Measurements from ENCODE around the gene HPS3.
"Not testable (repeated sequence)": the region's sequence is repeated elsewhere in the genome, so short reads cannot be mapped to it uniquely, and the experiment has no call there.

Gene HPS3, protein sequence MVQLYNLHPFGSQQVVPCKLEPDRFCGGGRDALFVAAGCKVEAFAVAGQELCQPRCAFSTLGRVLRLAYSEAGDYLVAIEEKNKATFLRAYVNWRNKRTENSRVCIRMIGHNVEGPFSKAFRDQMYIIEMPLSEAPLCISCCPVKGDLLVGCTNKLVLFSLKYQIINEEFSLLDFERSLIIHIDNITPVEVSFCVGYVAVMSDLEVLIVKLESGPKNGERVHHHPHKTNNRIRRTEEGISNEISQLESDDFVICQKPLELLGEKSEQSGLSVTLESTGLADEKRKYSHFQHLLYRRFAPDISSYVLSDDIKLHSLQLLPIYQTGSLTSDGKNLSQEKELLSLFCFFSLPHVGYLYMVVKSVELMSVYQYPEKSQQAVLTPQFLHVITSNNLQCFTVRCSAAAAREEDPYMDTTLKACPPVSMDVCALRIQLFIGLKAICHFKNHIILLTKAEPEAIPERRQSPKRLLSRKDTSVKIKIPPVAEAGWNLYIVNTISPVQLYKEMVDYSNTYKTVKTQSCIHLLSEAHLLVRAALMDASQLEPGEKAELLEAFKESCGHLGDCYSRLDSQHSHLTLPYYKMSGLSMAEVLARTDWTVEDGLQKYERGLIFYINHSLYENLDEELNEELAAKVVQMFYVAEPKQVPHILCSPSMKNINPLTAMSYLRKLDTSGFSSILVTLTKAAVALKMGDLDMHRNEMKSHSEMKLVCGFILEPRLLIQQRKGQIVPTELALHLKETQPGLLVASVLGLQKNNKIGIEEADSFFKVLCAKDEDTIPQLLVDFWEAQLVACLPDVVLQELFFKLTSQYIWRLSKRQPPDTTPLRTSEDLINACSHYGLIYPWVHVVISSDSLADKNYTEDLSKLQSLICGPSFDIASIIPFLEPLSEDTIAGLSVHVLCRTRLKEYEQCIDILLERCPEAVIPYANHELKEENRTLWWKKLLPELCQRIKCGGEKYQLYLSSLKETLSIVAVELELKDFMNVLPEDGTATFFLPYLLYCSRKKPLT

DNA sequence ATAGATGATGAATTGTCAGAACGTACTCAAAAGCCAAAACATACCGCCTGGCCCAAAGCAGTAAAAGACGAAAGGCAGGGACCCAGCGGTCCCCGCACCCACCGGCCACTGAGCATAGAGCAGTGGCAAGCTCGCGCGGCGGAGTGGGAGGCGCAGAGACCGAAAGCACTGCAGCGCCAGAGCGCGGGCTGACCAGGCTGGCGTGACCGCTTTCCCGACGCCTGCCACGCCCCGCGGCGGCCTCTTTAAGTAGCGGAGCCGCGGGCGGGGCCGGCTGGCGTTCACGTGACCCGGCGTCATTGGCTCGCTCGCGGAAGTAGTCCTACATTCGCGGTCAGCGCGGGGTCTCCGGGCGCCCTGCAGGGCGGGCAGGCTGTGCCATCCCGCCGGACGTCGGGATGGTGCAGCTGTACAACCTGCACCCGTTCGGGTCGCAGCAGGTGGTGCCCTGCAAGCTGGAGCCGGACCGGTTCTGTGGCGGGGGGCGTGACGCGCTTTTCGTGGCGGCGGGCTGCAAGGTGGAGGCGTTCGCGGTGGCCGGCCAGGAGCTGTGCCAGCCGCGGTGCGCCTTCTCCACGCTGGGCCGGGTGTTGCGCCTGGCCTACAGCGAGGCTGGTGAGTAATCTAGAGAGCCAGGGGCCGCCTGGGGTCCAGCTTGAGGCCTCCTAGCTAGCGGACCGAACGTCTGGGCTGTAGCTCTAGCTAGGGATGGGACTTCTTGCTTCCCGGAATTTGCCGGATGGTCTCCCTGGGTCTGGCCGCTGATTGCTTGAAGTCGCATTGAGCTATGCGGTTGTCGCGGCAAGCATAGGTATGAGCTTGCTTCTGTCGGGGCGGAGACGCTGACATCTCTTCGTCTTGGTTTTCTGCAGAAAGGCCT, at the start of gene HPS3:
Gene HPS3 (plus strand): TSS at position 313 of the 880 bp plus-strand sequence. CDS start 86 bp downstream, at position 399.
- peak; percentile 59 to 79 (median 60) for DNase-seq (ENCODE audit: low read depth in 2 of 3, low spot score in 1 of 3)

DNA sequence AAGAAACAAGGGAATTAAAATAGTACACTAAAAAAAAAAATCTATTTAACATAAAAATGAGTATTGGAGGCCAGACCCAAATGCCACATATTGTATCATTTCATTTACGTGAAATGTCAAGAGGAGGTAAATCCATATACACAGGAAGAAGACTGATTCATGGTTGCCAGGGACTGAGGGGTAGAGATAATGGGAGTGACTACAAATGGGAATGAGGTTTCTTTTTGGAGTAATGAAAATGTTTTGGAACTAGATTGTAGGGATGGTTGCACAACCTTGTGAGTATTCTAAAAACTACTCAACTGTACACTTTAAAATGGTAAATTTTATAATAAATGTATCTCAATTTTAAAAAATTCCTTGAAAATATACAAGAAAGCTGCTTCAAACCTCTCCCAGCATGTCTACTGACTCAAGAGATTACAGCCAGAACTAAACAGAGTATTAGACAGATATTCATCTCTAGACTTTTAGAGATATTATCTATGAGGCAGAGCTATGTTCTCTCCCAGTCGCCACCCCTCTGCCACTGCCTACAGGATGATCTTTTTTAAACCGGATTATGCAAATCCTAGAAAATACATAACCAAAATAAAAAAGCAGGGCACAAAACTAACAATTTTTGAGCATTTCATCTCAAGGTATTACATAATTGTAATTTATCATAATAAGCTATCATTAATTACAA, 49.3 kb upstream of the HPS3 start:
- DNase-seq (ENCODE audit: low read depth in 2 of 3, low spot score in 1 of 3), result no peak

DNA sequence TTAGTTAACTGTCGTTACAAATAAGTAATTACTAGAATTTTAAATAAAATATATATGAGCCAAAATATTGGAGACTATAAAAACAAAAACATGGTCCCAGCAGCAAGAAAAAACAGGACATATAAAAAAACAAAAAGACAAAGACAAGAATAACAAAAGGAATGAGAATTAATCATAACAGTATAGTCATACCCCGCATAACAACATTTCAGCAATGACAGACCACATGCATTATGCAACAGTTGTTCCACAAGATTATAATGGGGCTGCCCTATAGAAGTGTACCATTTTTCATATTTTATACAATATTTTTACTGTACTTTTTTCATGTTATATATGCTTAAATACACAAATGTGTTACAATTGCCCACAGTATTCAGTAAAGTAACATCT, 48.7 kb upstream of the HPS3 start:
- no peak for DNase-seq (ENCODE audit: low read depth in 2 of 3, low spot score in 1 of 3)

DNA sequence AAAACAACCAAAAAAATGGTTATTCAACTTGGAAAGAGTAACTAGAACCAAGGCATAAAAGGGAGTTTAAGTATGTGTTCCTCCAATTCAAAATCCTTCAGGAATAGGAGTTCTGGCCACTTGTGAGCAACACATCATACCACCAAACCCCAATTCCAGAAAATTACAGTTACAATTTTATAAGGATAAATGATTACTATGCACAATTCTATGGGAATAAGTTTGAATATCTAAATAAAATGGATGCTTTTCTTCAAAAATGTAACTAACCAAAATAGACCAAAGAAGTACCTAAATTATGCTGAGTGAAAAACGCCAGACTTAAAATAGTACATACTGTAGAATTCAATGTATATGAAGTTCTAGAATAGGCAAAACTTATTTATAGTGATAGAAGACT, 47.7 kb upstream of the HPS3 start:
- no peak for DNase-seq (ENCODE audit: low read depth in 2 of 3, low spot score in 1 of 3)

DNA sequence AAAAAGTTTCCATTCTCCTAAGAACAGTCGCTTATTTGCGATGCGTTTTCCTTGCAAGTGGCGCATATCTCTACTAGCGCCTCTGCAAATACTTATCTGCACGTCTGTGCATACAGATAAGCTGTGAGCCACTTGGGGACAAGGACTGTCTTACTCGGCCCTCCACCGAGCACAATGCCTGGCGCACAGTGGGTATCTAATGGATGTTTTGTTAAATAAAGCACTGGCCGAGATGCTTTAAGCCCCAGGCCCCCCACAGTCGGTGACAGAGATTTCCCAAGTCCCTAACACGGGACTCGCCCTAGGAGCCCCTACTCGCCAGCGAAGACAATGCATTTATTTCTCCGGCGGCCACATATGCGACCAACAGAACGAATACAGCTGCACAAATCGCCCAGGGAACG, 43.6 kb upstream of the HPS3 start:
- peak in 1 of 3 donors; percentile 8 for DNase-seq (ENCODE audit: low read depth in 2 of 3, low spot score in 1 of 3)

DNA sequence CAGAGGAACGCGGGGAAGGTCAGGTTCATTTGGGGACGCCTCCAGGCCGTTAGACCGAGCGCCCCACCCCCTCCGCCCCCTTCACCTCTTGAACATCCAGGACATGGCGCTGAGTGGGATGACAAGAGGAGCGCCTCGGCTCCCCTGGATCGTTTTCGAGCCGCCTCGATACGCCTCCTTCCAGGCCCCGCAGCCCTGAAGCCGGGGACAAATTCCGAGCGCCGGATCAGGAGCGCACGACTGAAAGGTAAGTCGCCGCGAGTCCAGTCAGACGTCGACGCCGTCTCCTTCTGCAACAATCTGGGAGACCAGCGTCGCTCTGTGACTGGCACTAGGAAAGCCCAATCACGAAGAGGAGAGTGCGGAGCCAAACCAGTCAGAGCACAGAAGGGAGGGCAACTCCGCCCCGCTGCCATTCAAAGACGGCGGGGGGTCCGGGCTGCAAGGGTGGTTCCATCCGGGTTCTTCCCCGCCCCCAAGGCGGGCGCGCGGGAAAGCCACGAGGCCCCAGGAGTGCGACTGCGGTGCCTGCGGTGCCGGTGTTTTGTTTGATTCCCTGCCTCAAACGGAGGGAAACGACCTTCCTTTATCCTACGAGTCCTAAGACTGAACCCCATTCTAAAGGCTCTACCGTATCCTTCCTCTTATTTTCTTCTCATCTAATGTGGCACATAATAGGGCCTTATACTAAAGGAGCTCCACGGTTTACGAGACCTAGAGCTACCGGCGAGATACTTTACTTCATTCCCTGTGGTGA, 43.0 kb upstream of the HPS3 start, which contains the start of gene HLTF:
Gene HLTF (minus strand): TSS at position 302 of the 757 bp plus-strand sequence. CDS start 197 bp downstream, at position 105.
- peak; percentile 83 for DNase-seq (ENCODE audit: low read depth in 2 of 3, low spot score in 1 of 3)

DNA sequence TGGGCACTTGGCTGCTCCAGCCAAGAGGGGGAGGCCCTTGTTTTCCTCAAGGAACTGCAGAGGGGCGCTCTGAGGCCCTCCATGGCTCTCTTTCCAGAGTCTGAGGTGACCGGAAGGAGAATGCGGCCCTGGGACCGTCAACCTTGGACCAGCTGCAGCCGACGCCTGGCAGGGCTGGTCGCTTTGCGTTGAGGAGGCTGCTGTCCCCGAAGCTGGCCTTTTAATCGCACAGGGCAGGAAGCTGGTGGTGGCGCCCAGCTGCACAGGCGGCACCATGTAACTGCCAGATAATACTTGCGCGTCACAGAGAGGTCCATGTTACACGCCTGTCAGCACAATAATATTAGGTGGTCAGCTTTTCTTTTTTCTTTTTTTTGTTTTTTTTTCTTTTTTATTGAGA, 42.2 kb upstream of the HPS3 start:
- DNase-seq (ENCODE audit: low read depth in 2 of 3, low spot score in 1 of 3), result no peak

DNA sequence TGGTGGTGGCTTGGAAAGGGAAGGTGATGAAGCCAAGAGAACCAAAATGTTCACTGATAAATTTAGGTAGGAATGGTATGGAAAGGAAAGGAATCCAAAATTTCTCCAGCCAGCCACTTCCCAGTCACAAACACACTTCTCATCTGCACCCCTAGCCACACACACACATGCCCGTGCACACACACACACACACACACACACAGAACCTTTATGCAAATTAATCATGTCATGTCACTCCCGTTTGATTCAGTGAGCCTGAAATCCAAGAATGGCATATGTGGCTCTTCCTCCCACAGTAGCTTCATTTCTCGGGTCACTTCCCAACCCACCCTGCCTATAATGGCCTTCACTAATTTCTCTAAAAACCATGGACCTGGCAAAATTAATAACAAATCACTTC, 40.0 kb upstream of the HPS3 start:
- no peak for DNase-seq (ENCODE audit: low read depth in 2 of 3, low spot score in 1 of 3)

DNA sequence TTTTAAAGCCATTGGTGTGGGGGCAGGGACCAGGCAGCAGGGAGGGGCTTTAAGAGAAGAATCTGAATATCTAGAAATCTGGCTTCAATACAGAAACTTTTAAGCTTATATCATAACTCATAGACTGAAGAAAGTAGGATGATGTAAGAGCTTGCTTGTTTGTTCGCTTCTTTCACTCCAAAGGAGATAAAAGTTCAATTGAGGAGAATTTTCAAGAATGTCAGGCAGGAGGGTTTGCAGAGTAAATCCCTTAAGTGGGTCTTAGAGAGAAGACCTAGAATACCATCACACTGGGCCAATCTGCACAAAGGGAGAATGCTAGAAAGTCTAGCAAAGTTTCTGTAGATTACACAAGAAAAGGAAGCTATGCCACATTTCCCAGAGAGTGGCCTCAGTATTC, 39.0 kb upstream of the HPS3 start:
- no peak for DNase-seq (ENCODE audit: low read depth in 2 of 3, low spot score in 1 of 3)

DNA sequence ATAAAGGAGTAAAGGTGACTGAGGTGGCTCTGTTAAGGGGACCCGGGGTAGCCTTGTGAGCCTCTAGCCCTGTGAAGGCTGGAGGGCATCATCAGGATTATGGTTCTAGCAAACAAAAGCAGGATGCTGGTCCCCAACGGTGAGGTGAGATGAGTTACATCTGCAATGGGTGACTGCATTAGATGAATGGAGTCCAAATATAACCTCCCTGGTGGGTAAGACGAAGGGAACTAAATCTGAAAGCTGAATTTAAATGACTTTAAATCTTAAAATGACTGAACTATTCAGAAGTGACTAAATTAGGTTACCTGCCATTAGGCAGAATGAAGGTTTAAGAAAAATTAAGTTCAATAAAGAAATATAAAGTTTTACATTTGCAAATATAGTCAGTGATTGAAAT, 38.5 kb upstream of the HPS3 start:
- no peak for DNase-seq (ENCODE audit: low read depth in 2 of 3, low spot score in 1 of 3)

DNA sequence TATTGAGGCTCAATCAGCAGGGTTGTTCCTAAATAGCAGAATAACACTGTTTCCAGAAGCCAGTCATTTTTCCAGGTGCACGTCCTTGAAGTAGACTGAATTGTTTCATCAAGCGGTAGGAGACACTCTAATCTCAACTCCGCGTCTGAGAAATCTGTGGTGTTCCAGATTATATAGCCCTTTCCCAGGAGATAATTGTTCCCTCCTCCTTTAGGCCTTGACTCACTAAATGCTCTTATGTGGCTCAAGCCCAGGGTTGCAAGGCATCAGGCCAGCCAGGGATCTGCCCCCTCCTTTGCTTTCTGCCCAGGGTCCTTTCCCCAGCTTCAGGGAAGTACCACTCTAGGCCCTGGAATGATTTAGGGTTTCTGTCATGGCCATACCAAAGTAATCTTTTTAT, 37.5 kb upstream of the HPS3 start:
- DNase-seq (ENCODE audit: low read depth in 2 of 3, low spot score in 1 of 3), result no peak

DNA sequence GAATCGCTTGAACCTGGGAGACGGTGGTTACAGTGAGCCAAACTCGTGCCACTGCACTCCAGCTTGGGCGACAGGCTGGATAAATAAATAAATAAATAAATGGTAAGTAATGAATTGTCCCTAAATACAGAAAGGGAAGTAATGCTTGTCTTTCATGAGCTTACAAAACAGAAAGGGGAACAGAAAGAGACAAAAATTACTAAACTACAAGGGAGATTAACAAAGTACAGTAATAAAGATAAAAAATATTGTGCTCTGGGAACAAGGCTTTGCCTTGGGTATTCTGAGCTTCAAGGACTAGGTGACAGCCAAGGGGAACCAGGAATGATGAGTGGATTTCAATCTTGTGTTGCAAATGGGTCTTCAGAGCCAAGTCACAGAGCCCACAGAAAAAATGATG, 34.0 kb upstream of the HPS3 start:
- no peak for DNase-seq (ENCODE audit: low read depth in 2 of 3, low spot score in 1 of 3)

DNA sequence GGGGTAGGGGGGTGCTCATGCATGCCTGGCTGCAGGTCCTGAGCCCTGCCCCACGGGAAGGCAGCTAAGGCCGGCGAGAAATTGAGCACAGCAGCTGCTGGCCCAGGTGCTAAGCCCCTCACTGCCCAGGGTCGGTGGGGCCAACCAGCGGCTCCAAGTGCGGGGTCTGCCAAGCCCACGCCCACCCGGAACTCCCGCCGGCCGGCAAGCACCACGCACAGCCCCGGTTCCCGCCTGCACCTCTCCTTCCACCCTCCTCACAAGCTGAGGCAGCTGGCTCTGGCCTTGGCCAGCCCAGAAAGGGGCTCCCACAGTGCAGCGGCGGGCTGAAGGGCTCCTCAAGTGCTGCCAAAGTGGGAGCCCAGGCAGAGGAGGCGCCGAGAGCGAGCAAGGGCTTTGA, 31.5 kb upstream of the HPS3 start:
- not testable (repeated sequence) for DNase-seq (ENCODE audit: low read depth in 2 of 3, low spot score in 1 of 3)

DNA sequence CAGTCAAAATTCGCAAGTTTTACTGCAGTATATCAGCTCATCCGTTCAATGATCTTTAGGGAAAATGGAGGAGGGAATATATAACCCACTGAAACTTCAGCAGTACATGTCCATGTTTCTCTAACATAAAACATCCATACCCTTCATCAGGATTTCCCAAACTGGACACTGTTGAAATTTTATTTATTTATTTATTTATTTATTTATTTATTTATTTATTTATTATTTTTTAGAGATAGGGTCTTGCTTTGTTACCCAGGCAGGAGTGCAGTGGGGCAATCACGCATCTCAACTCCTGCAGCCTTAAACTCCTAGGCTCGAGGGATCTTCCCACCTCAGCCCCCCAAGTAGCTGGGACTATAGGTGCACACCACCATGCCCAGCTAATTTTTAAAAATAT, 28.3 kb upstream of the HPS3 start:
- DNase-seq (ENCODE audit: low read depth in 2 of 3, low spot score in 1 of 3), result no peak

DNA sequence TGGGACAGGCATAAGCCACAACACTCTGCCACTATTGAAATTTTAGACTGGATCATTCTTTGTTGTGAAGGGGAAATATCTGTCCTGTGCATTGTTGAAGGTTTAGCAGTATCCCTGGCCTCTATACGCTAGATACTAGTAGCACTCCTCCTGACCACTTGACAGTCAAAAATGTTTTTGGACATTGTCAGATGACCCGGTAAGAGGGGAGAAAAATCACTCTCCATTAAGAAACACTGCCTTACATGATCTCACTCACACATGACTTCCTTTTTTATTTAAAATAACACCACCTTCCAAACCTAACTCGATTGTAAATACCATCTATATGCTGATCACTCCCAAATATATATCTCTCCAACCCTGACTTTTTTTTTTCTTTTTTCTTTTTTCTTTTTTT, 27.8 kb upstream of the HPS3 start:
- no peak for DNase-seq (ENCODE audit: low read depth in 2 of 3, low spot score in 1 of 3)

DNA sequence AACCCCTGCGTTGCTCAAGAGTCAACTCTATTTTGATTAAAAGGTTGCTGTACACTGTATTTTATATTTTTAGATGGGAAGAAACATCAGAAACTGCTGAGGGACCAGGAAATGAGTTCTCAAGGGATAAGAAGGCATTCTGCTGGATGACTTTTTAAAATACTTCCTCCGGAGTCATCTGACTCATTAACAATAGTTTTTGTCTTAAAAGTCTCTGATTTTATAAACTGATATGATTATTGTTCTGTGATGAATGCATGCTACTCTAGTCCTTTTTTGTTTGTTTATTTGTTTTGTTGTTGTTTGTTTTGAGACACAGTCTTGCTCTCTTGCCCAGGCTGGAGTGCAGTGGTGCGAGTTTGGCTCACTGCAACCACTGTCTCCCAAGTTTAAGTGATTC, 25.0 kb upstream of the HPS3 start:
- no peak for DNase-seq (ENCODE audit: low read depth in 2 of 3, low spot score in 1 of 3)

DNA sequence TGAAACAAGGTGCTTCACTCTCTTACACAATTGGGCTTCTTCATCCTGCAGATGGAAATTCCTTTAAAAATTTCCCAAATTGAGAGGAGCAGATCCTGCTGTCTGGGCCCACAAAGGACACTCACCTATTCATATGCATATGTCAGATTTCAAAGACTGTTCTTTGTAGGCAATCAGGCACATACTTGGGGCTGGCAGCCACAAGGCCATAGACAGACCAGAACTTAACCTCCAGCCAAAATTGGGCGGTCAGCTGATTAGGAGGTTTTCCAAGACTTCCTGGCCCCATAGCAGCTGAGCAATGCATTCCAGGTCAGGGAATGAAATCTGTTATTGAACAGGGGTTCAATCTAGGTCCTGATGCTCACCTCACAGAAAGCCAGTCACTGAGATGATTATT, 15.0 kb upstream of the HPS3 start:
- DNase-seq (ENCODE audit: low read depth in 2 of 3, low spot score in 1 of 3), result no peak

DNA sequence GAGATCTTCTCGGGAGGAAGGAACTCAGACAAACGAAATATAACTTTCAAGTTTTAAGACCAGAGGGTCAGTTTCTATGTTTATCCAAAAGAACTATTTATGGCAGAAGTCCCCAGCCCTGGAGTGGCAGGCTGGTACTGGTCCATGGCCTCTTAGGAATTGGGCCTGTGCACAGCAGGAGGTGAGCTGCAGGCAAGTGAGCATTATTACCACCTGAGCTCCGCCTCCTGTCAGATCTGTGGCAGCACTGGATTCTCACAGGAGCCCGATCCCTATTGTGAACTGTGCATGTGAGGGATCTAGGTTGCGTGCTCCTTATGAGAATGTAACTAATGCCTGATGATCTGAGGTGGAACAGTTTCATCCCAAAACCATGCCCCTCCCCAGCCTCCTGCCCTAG, 14.3 kb upstream of the HPS3 start:
- no peak for DNase-seq (ENCODE audit: low read depth in 2 of 3, low spot score in 1 of 3)

DNA sequence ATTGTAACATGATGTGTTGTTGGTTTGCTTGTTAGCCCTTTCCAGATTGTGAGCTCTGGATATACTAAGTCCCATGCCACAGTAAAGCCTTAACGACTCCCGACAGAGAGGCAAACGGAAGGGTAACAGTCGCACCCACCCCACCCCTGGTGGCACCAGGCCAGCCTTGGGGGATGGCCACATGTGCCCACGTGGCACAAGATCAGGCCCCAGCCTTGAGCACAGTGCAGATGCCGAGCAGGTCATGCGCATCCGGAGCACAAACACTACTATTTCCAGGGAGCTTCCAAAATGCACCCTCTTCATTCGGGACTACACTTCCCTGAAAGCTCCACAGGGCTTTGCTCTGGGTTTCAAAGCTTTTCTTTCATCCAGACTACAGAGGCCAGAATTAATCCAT, 10.7 kb upstream of the HPS3 start:
- no peak for DNase-seq (ENCODE audit: low read depth in 2 of 3, low spot score in 1 of 3)

DNA sequence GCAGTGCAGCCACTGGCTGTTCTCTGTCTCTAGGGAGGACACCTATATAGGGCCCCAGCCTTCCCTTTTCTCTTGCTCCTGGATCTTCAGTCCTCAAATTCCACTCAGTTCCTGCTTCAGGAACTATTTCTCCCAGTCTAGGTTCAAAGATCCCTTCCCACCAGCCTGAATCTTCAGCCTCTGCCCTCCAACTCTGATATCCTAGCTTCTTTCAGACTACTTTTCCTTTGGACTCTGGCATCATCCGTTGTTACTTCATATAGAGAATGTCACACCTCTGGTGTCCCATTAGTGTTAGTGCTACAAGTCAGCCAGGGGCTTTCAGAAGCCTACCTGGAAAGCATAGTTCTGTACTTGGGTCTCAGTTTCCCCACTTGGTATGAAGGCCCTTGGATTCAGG, 10.0 kb upstream of the HPS3 start:
- no peak for DNase-seq (ENCODE audit: low read depth in 2 of 3, low spot score in 1 of 3)

Measured in stimulated activated CD4-positive, alpha-beta T cell treated with anti-CD3 and anti-CD28 coated beads, Interleukin-12 subunit alpha, Interleukin-12 subunit beta, amount 100 ng/mL, for 48 hours (primary cell).